A204.1 (cell line): ENCODE measurements around the gene PRR5.
"Not testable (repeated sequence)": the region's sequence is repeated elsewhere in the genome, so short reads cannot be mapped to it uniquely, and the experiment has no call there.

Source experiments
- FAIRE-seq: peaks from 2 replicates; lab custom pipeline; 2012; peaks lifted over from hg19 to GRCh38; lab: Jason Lieb, UNC

PRR5 gene

DNA sequence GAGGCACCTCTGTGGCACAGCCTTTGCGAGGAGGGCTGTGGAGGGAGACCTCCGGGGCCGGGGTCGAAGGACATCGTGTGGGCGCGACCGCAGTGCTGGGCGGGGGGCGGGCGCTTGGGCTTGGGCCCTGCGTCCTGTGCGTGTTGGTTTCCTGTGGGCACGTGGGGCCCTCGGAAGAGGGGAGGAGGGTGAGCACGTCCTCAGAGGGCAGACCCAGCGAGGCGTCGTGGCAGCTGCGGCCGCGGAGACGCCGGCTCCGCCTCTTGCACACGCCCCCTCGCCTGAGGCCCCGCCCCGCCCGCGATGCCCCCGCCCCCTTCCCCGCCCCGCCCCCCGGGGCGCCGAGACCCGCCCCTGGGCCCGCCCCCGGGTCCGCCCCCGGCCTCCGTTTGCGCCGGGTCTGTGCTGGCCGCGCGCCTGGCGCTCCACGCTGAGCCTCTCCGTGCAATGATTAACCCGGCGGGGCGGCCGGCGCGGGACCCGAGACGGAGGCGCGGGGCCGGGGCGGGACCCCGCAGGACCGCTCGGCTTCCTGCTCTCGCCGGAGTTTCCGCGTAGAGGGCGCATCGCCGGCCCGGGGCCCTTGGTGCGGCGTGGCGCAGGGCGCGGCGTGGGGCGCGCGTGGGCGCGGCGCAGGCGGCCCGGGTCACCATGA, at the start of gene PRR5:
TSS of gene PRR5 (plus strand) at position 381 of the 655 bp plus-strand sequence. CDS start at position 652, 271 bp downstream.
- no peak for FAIRE-seq

GRCh38 chr22:44652866-44653265, 49.1 kb upstream of the PRR5 start:
- FAIRE-seq = not testable (repeated sequence)

GRCh38 chr22:44658311-44658953, 43.6 kb upstream of the PRR5 start:
- no peak for FAIRE-seq

DNA sequence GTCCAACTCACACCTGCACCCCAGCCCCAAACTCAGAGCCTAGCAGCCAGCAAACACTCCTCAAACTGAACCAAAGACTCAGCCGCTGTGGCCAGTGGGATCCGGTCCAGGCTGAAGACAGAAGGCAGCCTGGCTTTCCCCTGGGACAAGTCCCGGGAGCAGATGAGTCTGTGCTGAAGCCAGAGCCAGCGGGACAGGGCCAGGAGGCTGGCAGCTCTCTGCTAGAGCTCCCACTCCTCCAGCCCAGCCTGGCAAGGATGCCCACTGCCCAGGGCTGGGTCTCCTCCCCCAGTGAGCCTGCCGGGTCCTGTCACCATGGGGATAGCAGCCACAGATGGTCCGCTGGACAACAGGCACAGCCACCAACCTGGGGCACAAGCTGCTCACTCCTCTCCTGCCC, 42.9 kb upstream of the PRR5 start:
- no peak for FAIRE-seq

- FAIRE-seq = no peak
These were observed 41.8 kb upstream of the PRR5 start for GRCh38 chr22:44660051-44660830.

GRCh38 chr22:44661070-44661469, 40.9 kb upstream of the PRR5 start:
- FAIRE-seq = no peak

- FAIRE-seq = no peak
These were observed 40.1 kb upstream of the PRR5 start for GRCh38 chr22:44661659-44662569.

GRCh38 chr22:44663256-44663999, 38.6 kb upstream of the PRR5 start:
- no peak for FAIRE-seq

DNA sequence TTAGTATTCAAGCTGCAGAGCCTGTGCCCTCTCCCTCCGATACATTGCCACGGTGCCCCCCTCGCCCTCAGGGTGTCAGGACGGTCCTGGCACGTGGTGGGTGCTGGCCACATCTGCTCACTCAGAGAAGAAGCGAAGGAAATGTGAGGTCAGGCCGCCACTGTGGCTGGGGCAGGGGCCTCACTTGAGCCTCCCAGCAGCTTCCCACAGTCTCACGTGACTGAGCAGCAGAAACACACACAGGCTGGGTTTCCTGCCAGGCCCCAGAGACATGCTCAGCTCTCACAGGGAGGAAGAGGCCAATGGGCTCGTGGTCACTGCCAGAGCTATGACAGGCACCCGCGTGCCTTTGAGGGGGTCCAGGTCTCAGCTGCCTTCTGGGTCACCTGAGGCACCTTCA, 37.9 kb upstream of the PRR5 start:
- FAIRE-seq = no peak

DNA sequence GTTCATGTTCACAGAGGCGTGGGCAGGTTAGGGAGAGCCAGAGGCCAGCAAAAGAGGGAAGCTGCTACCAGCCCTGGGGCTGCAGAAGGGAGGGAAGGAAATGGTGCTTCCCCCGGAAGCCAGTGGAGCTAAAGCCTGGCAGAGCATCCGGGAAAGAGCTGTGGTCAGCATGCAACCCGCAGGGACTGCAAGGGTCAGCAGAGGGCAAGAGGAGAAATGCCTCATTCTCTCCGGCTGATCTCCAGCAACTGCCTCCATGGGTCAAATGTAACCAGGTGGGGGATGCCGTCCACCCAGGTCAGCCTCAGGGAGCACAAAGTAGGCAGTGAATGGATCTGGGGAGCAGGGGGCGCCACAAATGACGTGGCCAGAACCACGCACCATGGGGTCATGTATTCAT, 36.9 kb upstream of the PRR5 start:
- no peak for FAIRE-seq

DNA sequence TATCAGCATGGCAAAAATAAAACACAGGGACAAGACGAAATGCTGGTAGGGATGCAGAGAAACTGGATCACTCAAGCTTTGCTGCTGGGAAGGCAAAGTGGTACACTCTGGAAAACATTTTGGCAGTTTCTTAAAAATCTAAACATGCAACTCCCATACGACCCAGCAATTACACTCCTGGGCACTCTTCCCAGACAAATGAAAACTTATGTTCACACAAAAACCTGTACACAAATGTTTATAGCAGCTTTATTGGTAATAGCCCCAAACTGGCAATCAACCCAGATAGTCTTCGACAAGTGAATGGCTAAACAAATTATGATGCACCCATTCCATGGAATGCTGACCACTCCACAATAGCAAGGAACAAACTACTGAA, 35.8 kb upstream of the PRR5 start:
- no peak for FAIRE-seq

GRCh38 chr22:44667276-44667675, 34.7 kb upstream of the PRR5 start:
- no peak for FAIRE-seq

DNA sequence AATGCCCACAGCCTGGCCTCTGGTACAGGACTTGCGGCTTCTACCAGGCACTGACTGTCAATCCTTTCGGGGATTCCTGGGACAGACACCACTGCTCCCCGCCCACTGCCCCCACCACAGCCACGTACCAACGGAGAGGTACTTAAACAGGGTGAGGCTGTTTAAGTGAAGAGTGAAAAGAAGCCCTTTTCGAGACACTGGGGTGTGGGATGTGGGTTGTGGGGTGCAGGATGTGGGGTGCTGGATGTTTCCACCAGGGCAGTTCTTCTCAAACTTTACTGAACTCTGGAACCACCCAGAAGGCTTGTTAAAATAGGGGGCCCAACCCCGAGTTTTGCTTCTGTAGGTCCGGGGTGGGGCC, 34.2 kb upstream of the PRR5 start:
- FAIRE-seq = no peak

GRCh38 chr22:44668190-44668885, 33.7 kb upstream of the PRR5 start:
- FAIRE-seq = no peak

DNA sequence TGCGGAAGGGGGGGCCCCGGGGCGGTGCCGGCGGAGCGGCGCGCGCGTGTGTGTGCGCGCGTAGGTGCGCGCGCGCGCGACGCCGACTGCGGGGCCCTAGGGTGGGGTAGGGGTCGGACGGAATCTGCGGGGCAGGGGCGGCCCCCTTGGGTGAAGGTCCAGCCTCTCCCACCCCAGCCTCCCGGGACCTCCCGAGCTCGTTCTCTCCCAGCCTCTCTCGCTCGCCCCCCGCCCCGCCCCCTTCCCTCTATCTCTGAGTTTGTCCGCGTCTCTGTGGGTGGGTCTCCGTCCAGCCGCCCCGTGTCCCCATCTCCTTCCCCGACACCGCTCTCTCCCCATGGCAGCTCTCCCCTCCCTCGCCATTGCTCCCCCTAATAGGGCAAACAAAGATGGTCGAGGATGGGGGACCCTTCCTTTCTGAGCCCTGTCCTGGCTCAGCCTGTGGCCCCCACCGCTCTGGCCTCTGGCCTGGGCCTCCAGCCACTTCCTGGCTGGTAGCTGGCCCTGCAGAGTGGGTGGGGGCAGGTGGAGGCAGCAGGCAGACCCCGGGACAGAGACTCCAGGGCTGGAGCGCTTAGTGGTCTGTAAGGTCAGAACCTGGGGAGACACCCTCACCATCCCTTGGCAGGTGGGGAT, 33.0 kb upstream of the PRR5 start:
- FAIRE-seq = no peak

GRCh38 chr22:44669561-44669976, 32.4 kb upstream of the PRR5 start:
- no peak for FAIRE-seq

DNA sequence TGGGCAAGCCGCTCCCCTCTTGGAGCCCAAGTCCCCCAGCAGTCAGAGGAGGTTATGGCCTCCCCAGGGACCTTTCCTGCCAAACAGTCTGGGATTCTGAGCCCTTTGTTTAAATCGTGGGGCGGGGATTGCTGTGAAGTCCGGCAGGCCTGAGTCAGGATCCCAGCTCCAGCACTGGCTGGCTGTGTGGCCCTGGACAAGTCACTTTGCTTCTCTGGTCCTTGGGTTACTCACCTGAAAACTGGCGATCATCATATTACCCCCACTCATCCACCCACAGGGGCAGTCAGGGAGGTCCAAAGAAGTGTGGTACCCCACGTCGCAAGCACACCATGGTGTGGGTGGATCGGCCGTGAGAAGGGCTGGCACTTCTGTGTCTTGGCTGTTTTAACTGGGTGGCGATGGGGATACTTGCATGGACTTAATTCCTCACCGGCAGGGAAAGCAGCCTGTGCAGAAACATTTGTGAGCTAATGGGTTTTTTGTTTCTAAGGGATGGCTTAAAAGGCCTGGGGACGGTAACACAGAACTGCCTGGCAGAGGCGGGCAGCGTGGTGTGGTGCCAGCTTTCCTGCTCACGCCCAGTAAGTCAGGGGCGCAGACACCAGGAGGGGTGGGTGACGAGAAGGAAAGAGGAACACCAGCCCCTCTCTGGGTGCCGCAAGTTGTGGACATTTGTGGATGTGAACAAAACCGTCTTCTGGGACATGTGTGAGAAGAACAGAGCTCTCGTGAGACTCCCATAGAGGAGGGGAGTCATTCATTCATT, 31.6 kb upstream of the PRR5 start:
- FAIRE-seq = no peak

GRCh38 chr22:44671742-44672141, 30.3 kb upstream of the PRR5 start:
- FAIRE-seq = no peak

DNA sequence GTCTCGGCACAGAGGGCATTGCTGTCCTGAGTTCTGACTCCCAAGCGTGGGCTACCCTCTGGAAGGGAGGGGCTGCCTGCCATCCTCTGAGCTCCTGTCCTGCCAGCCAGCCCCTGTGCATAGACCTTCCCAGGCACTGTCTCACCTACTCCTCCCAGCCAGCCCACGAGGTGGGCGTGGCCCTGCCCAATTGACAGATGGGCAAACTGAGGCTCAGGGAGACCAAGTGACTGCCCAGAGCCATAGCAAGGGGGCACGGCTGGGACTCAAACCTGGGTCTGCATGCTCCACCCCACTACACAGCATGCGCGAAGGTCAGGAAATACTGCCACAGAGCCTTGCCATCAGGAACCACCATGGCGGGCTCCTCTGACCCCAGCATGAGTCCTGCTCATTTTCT, 29.4 kb upstream of the PRR5 start:
- no peak for FAIRE-seq

DNA sequence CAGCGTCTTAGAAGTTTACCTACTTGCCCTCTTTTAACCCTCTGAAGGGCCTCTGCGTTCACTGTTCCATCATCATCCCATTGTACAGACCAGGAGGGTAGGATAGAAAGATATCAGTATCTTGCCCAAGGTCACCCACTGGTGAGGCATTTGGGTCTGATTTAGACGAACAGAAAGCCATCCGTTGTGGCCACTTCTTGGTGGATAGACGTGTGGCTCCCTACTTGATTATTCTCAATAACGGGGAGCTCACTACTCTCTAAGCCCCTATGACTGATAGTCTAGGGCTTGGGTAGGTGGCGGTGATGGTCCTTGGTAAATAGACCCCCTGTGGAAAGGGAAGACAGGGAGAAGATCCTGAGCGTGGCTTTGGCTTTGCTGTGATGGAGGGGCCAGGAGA, 28.6 kb upstream of the PRR5 start:
- FAIRE-seq = no peak
